Natural killer cell treated with Interleukin-12 subunit alpha and Interleukin-12 subunit beta and Interleukin-15 and Interleukin-18, amount 100 ng/mL, for 72 hours (primary cell): ENCODE data around the gene CLIC5. TPM values are rescaled to one million over a fixed set of nuclear protein-coding genes. Genes with fewer than 3 reads are reported as not detected.

Experiments
- ATAC-seq, 2 donors: fragments of 150-1000 bp; cut with Tn5 transposase in 1 of 2; sonication (Bioruptor Pico), chemical (Tn5 transposase) in 1 of 2; 2 replicates each; pipeline ENCODE4 v1.10.0; 2021
- DNase-seq: peaks from one replicate; pipeline ENCODE4 v3.0.0; 2022; ENCODE audit warnings: low spot score
- H3K27ac Mint-ChIP-seq, 2 donors: 1 replicate in 1 of 2; 2 replicates in 1 of 2; pipeline ENCODE4 v1.8.0; 2022; ENCODE audit warnings: mixed read lengths in 2 of 2, mild to moderate bottlenecking in 1 of 2, moderate library complexity in 1 of 2
- H3K27me3 Mint-ChIP-seq, 2 donors: 1 replicate in 1 of 2; 2 replicates in 1 of 2; pipeline ENCODE4 v1.8.0; 2022; ENCODE audit warnings: mixed read lengths in 2 of 2
- H3K36me3 Mint-ChIP-seq: one replicate; pipeline ENCODE4 v1.8.0; 2022; ENCODE audit warnings: mixed read lengths
- H3K4me1 Mint-ChIP-seq, 2 donors: 1 replicate in 1 of 2; 2 replicates in 1 of 2; pipeline ENCODE4 v1.8.0; 2022; ENCODE audit warnings: low read depth in 2 of 2, mixed read lengths in 2 of 2, mild to moderate bottlenecking in 1 of 2
- H3K4me3 Mint-ChIP-seq: one replicate; pipeline ENCODE4 v1.8.0; 2022; ENCODE audit warnings: mixed read lengths
- H3K9me3 Mint-ChIP-seq: 2 replicates; pipeline ENCODE4 v1.8.0; 2022; ENCODE audit warnings: mixed read lengths
- total RNA-seq, 2 donors: library from RNA; stranded (reverse); gene quantifications; one replicate each; pipeline ENCODE4 v1.2.3, GENCODE V29; 2022

Gene CLIC5
- 1 to 10 TPM in 1 of 2 donors, under 1 TPM in 1; 0.38 to 3.8 TPM for total RNA-seq

DNA sequence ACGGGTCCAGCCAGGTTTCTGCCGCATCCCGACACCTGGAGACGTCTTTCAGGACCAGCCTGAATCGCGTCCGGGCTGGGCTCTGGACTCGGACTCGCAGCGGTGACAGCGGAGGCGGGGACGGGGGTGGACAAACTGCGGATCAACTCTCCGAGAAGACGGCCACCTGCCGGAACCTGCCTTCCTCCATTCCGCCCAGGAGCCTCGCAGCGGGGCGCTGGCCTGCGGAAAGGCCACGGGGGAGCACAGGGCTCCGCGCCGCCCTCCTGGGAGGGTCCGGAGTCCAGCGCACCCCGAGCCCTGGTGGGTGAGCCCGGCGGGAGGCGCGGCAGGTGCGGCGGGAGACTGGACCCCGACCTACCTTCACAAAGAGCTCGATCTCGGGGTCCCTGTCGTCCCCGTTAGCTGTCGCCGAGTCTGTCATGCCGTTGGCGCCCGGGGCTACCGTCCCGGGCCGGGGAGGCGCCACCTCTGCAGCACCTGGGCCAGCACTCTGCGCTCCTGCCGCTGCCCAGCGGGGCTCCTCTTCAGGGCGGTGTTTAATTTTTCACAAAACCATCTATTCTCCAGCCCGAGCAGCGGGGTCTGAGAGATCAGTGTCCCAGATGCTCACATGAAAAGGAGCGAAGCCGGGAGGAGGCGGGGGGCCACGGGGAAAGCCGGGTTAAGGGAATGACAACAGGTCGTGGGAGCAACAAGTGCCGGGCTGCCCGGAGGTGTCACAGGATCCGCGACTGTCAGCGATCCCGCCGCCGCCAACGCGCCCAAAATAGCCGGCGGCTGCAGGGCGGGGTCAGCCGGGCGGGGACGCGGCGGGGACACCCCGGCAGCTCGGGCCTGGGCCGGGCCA, at the start of gene CLIC5:
CLIC5 (minus strand) TSS at position 742 of the 850 bp plus-strand sequence; CDS start at position 424, 318 bp downstream.
- Mint-ChIP-seq H3K9me3 (peaks cover 5% of the 10 kb centered on the region), H3K4me3 (peak within 1 kb of the TSS; percentile 63), H3K27me3 (peaks cover 15 to 25% of the 10 kb centered on the region in 2 donors), H3K4me1 (peaks cover 33 to 42% of the 10 kb centered on the region in 2 donors), H3K27ac (peak within 1 kb of the TSS in 1 of 2 donors; percentile 50), H3K36me3 (peaks cover 6% of the 10 kb centered on the region)
- peak; percentile 66 for DNase-seq
- ATAC-seq, result peak; percentile 24 to 46

DNA sequence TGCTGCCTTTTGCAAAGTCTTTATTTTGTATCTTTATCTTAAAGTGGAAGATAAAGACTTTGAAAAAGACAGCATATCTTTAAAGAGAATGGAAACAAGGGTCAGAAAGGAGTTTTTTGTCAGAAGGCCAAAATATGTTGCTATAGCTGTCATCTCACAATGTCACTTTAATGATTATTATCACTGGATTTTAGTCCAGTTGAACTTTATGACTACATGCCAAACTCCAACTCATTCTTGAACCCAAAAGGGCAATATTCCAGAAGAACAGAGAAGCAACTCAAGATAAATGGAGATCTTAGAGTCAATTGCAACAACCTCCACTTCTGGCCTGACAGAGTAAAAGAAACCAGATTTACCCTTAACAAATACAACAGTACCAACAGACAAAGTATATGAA, 47.3 kb upstream of the CLIC5 start:
- no peak overlapping the region for H3K27ac Mint-ChIP-seq
- H3K27me3 Mint-ChIP-seq, result peaks cover 12 to 17% of the 10 kb centered on the region in 2 donors
- DNase-seq (no peak), ATAC-seq (no peak)
- H3K4me1 Mint-ChIP-seq, result no peaks in the 10 kb centered on the region
- no peaks in the 10 kb centered on the region for H3K36me3 Mint-ChIP-seq
- H3K4me3 Mint-ChIP-seq, result no peak overlapping the region
- no peaks in the 10 kb centered on the region for H3K9me3 Mint-ChIP-seq

DNA sequence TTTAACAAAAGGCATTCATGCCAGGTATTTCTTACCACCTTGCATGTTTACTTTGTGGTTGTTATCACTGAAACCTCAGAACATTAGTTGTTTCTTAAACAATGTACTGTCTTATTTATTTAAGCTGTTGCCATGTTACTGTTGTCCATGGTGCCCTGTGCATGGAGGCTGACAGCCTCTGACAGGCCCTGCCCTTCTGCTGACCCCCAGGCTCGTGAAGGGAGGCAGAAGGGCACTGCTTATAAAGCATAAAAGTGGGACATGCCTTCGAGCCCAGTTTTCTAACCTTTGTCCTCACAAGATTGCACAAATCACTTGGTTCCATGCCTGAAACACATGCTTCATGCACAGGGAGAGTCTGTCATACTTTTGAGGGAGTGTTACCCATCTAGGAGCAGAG, 46.7 kb upstream of the CLIC5 start:
- DNase-seq (no peak), ATAC-seq (no peak)
- no peak overlapping the region for H3K27ac Mint-ChIP-seq
- H3K4me3 Mint-ChIP-seq, result no peak overlapping the region
- H3K36me3 Mint-ChIP-seq, result peaks cover 1% of the 10 kb centered on the region
- H3K4me1 Mint-ChIP-seq, result no peaks in the 10 kb centered on the region
- H3K27me3 Mint-ChIP-seq, result peaks cover 15 to 23% of the 10 kb centered on the region in 2 donors
- no peaks in the 10 kb centered on the region for H3K9me3 Mint-ChIP-seq

DNA sequence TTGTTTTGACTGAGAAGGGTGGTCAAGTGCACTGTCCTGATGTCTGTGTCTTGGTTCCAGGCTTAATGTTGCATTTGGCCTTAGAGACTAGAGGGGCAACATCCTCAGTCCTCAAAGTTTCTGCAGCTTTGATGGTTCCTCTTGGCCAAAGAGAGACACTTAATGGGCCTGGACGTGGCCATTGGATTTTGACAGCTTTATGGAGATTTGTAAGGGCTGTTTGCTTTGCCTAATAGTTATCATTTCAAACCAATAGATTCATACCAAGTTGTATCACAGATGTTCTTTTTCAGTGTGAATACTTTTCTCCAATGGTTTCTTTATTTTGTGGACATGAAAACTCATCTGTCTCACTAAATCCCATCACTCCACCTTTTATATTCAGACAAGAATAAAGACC, 45.8 kb upstream of the CLIC5 start:
- ATAC-seq, result no peak
- DNase-seq, result no peak
- no peak overlapping the region for H3K4me3 Mint-ChIP-seq
- H3K9me3 Mint-ChIP-seq, result no peaks in the 10 kb centered on the region
- peaks cover 17 to 27% of the 10 kb centered on the region in 2 donors for H3K27me3 Mint-ChIP-seq
- H3K36me3 Mint-ChIP-seq, result peaks cover 7% of the 10 kb centered on the region
- no peak overlapping the region for H3K27ac Mint-ChIP-seq
- H3K4me1 Mint-ChIP-seq, result no peaks in the 10 kb centered on the region

DNA sequence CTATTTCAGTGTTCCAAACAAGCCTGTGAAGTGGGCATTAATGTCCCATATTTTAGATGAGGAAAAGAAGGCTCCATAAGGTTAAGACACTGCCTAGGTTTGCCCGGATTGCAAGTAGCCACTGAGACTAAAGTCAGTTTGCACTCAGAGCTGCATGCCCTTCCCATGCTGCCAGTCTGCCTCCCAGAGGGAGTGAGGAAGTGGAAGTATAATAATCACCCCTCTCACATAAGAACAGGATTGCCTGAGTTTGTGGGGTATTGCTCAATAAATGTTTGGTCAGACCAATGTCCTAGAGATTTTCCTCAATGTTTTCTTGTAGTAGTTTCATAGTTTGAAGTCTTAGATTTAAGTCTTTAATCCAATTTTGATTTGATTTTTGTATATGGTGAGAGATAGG, 43.9 kb upstream of the CLIC5 start:
- DNase-seq, result no peak
- no peak overlapping the region for H3K4me3 Mint-ChIP-seq
- no peak for ATAC-seq

DNA sequence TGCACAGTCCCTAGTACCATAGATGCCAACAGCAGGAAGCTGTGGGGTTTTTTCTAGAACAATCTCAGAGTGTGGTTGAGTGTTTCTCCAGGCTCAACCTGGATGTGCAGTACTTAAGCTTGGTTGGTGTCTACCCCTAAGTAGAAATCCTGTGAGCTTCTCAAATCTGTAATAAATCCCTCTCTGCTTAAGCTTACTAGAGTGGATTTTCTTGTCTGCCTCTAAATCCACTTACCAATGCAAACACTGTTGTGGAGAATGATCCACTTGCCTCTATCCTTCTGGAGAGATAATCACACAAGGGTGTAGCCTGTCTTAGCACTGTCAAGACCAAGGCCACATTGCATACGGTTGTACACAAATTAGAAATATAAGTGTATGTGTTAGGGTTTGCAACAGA, 43.3 kb upstream of the CLIC5 start:
- H3K9me3 Mint-ChIP-seq, result no peaks in the 10 kb centered on the region
- no peak for ATAC-seq

More for the DNA sequence above, 43.9 kb upstream of the CLIC5 start:
- peaks cover 18 to 28% of the 10 kb centered on the region in 2 donors for H3K27me3 Mint-ChIP-seq
- H3K4me1 Mint-ChIP-seq, result peaks cover 0 to under 1% of the 10 kb centered on the region in 2 donors
- peaks cover 7% of the 10 kb centered on the region for H3K36me3 Mint-ChIP-seq
- H3K9me3 Mint-ChIP-seq, result no peaks in the 10 kb centered on the region
- no peak overlapping the region for H3K27ac Mint-ChIP-seq

DNA sequence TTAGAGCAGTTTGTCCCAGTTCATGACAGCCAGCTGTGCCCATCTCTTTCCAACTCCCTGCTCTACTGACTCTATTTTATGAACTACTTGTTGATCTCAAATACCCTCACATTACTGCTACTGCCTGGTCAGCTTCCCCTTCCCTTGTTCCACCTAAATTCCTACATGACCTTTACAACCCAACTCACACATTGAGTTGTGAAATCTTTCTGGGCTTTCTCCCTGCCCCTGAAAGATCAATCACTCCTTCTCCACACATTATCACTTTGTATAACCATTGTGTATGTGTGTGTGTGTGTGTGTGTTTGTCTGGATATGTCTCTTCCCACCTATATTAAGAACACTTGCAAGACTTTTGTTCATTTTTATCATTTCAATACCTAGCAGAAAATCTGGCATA, 42.1 kb upstream of the CLIC5 start:
- H3K9me3 Mint-ChIP-seq, result no peaks in the 10 kb centered on the region

More for the DNA sequence above, 43.3 kb upstream of the CLIC5 start:
- Mint-ChIP-seq H3K27ac (no peak overlapping the region), H3K4me3 (no peak overlapping the region), H3K36me3 (peaks cover 7% of the 10 kb centered on the region), H3K4me1 (peaks cover 0 to 5% of the 10 kb centered on the region in 2 donors), H3K27me3 (peaks cover 18 to 28% of the 10 kb centered on the region in 2 donors)
- no peak for DNase-seq

GRCh38 chr6:46056906-46057529, 41.4 kb upstream of the CLIC5 start:
- Mint-ChIP-seq H3K4me3 (no peak overlapping the region), H3K36me3 (peaks cover 7% of the 10 kb centered on the region), H3K9me3 (no peaks in the 10 kb centered on the region), H3K27me3 (peaks cover 18 to 21% of the 10 kb centered on the region in 2 donors), H3K4me1 (peaks cover 9 to 18% of the 10 kb centered on the region in 2 donors), H3K27ac (no peak overlapping the region)
- DNase-seq (no peak), ATAC-seq (no peak)

More for the DNA sequence above, 42.1 kb upstream of the CLIC5 start:
- H3K4me3 Mint-ChIP-seq, result no peak overlapping the region
- peaks cover 7% of the 10 kb centered on the region for H3K36me3 Mint-ChIP-seq
- H3K4me1 Mint-ChIP-seq, result peaks cover 9 to 16% of the 10 kb centered on the region in 2 donors
- ATAC-seq, result no peak
- DNase-seq, result no peak
- no peak overlapping the region for H3K27ac Mint-ChIP-seq
- peaks cover 18 to 21% of the 10 kb centered on the region in 2 donors for H3K27me3 Mint-ChIP-seq

- Mint-ChIP-seq H3K9me3 (no peaks in the 10 kb centered on the region), H3K4me1 (peaks cover 9 to 18% of the 10 kb centered on the region in 2 donors), H3K27ac (peak overlapping the region in 1 of 2 donors; percentile 22), H3K36me3 (peaks cover 7% of the 10 kb centered on the region), H3K4me3 (no peak overlapping the region), H3K27me3 (peaks cover 15 to 21% of the 10 kb centered on the region in 2 donors)
- DNase-seq (no peak), ATAC-seq (no peak)
These were observed 38.9 kb upstream of the CLIC5 start for GRCh38 chr6:46054516-46054915.

DNA sequence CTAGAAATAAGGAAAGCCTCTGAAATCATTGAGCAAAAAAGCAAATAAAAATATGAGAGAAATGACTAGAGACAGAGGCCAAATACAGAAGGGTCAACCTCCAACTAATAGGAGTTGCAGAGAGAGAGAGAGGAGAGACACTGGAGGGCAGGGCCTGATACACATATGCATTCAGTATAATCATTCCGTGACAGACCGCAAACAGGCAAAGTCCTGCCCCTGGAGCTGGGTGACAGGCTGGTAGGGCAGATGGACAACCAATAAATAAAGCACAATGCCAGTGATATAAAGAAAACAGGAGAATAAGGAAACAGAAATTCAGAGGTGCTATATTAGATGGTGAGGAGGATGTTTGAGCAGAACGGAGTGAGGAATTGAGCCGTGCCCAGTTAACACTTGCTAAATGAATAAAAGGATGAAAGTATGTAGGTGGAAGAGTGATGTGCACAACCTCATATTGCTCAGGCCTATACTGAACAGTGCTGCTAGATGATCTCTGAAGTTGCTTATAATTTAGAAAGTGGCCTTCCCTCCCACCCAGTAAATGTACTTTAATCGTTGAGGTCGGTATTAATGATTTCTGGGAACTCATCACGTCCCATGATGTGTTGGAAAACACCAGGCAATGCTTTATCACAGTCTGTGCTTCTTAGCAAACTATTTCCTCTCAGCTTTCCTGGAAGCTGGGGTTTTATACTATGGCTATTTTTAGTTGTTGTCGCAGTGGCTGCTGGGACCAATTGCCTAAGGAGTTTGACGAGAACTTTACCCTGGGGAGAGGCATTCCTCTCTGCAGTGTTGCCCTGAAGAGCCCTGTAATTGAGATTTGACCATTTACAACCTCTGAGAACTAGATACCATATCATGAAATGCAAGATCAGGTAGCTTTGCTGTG, 37.6 kb upstream of the CLIC5 start:
- Mint-ChIP-seq H3K4me1 (peaks cover 9 to 18% of the 10 kb centered on the region in 2 donors), H3K4me3 (peak overlapping the region; percentile 5), H3K27ac (peak overlapping the region; percentile 1 to 22), H3K27me3 (peaks cover 14 to 21% of the 10 kb centered on the region in 2 donors), H3K9me3 (no peaks in the 10 kb centered on the region), H3K36me3 (peaks cover 7% of the 10 kb centered on the region)
- DNase-seq (no peak), ATAC-seq (peak; percentile 68 to 76)

GRCh38 chr6:46052479-46052878, 36.8 kb upstream of the CLIC5 start:
- peak overlapping the region; percentile 1 to 22 for H3K27ac Mint-ChIP-seq
- no peak for ATAC-seq

DNA sequence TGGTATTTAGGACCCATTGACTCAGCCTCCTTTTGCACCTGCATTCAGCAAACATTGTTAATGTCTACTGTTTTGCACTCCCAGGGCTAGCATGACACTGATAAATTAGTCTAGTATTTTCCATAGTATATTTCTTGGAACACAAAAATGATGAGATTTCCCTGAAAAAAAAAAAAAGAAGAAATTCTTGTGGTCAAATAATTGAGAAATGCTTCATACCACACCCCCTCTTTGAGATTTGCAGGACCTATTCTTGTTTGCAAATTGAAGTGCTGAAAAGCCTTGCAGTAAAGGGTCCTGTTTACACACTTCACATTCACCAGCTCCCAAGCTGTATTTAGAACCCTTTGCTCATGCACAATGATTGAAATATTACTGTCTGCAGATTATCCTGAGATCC, 36.3 kb upstream of the CLIC5 start:
- H3K36me3 Mint-ChIP-seq, result peaks cover 3% of the 10 kb centered on the region
- peaks cover 9 to 18% of the 10 kb centered on the region in 2 donors for H3K4me1 Mint-ChIP-seq
- H3K9me3 Mint-ChIP-seq, result no peaks in the 10 kb centered on the region
- no peak overlapping the region for H3K4me3 Mint-ChIP-seq
- DNase-seq (no peak), ATAC-seq (no peak)
- H3K27me3 Mint-ChIP-seq, result peaks cover 8 to 9% of the 10 kb centered on the region in 2 donors
- no peak overlapping the region for H3K27ac Mint-ChIP-seq

More at GRCh38 chr6:46052479-46052878, 36.8 kb upstream of the CLIC5 start:
- Mint-ChIP-seq H3K9me3 (no peaks in the 10 kb centered on the region), H3K4me1 (peaks cover 9 to 18% of the 10 kb centered on the region in 2 donors), H3K27me3 (peaks cover 11 to 14% of the 10 kb centered on the region in 2 donors), H3K36me3 (peaks cover 7% of the 10 kb centered on the region), H3K4me3 (peak overlapping the region; percentile 5)
- DNase-seq, result no peak

DNA sequence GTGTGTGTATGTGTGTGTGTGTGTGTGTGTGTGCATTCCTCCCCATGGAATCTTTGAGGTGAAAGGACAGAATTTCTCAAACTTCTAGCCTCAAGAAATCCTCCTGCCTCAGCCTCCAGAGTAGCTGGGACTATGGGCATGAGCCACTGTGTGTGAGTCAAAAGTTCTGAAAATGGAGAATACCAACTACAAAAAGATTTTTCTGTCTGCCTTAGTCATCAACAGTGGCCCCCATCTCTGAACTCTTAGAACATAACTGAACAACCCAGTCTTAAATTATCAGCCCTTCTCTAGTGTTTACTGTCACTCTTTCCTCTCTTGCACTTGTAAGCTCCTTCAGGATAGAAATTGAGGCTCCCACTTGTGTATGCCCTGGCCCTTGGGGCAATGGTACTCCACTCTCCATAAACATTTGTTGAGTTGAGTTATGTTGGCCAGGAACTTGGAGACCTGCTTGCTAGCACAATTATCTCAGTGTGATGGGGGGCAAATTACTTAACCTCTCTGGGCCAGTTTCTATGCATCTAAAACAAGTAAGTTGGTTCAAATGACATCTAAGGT, 35.3 kb upstream of the CLIC5 start:
- H3K4me3 Mint-ChIP-seq, result no peak overlapping the region
- no peaks in the 10 kb centered on the region for H3K36me3 Mint-ChIP-seq
- peaks cover 0 to 5% of the 10 kb centered on the region in 2 donors for H3K27me3 Mint-ChIP-seq
- H3K27ac Mint-ChIP-seq, result no peak overlapping the region
- DNase-seq (no peak), ATAC-seq (no peak)
- H3K4me1 Mint-ChIP-seq, result peaks cover 9 to 18% of the 10 kb centered on the region in 2 donors
- no peaks in the 10 kb centered on the region for H3K9me3 Mint-ChIP-seq
